T-helper 9 cell (primary cell): Measurements from ENCODE around the gene PTPRM.

Source experiments
- DNase-seq: peaks from one replicate; pipeline ENCODE4 v3.0.0-alpha.2; 2020

The PTPRM gene

GRCh38 chr18:7870266-7870665 is 303.1 kb downstream of the PTPRM start:
- no peak for DNase-seq

- no peak for DNase-seq
These were observed 303.7 kb downstream of the PTPRM start for GRCh38 chr18:7870855-7871254.

GRCh38 chr18:7871560-7872456 is 304.7 kb downstream of the PTPRM start:
- no peak for DNase-seq

- no peak for DNase-seq
These were observed 305.5 kb downstream of the PTPRM start for GRCh38 chr18:7872569-7872968.

- DNase-seq = no peak
These were observed 306.2 kb downstream of the PTPRM start for GRCh38 chr18:7873316-7873715.

DNA sequence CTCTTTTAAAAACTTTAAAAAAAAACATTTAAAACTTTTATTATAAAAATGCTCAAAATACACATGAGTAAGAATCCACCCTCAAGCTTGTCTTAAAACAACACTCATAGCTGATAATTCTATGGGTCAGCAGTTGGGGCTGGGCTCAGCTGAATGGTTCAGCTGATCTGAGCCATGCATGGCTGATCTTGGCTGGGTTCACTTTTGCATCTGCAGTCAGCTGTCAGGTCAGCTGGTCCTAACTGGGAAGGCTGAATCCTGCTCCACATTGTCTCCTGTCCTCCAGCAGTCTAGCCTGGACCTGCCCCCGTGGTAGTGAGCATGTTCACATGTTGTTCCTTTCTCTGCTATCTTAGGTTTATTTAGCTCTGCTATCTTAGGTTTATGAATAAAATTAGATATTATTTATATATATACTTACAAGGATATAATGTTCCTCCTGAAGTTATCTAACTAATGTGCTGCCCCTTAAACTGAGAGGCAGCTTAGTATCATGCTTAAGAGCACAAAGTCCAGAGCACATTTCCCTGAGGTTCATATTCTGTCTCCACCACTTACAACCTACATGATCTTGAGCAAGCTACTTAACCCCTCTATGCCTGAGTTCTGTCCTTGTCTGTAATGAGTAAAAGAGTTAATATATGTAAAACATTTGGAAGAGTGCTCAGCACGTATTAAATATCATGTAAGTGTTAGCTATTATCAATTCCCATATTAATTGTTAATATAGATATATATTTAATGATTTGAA is 309.4 kb downstream of the PTPRM start:
- no peak for DNase-seq

DNA sequence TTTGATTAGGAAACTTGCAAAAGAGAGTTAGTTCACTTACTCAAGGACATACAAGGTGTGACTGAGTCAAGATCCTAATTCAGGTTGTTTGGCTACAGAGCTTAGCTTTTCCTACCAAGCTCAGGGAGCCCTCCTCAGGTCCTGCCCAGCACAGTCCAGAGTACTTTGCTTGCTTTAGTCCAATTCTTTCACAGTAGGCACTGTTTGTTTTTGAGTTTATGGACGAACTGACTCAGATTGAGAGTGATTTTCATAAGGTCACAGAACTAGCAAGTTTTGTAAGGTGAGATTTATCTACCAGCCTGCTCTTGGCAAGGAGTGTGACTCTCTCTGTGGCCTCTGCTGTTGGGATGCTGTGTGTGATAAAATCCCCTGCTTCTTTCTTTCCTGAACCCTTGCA is 310.5 kb downstream of the PTPRM start:
- no peak for DNase-seq

DNA sequence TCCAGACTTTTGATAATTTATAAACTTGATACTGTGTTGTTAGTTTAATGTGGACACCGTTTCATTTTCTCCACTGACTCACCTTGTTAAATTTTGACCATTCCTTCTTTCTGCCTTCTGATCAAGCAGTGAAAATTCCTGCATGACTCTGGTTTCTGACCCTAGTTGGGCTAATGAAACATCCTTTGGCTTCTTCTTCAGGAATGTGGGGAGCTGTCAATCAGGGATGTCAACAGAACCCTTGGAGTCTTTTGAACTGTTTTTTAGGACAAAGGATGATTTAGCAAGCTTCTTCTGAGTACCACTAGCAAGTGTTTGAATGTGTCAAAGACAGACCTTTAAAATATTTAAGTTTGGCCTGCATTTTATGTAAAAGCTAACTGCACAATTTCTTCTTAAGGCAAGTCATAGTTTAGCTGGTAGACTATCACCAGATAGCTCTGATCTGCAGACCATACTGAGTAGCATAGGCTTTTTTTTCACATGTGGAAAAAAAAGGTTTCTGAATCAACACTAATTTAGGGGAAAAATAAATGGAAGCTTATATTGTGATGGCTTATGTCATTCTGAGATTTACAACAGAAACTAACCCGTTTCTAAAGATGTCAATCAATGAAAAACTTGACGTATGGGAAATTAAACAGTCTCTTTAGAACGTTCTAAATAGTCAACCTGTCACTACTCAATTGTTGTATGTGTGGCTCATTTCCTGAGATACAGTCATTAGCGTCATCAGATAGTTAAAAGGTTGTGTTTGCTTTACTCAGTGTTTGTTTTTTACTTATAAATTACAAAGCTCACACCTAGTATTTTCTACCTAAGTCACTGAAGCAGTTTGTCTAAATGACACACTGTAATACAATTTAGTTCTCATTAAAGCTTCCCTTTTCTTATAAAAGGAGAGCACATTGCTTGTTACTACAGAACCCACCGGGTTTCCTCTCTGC is 311.4 kb downstream of the PTPRM start:
- no peak for DNase-seq

DNA sequence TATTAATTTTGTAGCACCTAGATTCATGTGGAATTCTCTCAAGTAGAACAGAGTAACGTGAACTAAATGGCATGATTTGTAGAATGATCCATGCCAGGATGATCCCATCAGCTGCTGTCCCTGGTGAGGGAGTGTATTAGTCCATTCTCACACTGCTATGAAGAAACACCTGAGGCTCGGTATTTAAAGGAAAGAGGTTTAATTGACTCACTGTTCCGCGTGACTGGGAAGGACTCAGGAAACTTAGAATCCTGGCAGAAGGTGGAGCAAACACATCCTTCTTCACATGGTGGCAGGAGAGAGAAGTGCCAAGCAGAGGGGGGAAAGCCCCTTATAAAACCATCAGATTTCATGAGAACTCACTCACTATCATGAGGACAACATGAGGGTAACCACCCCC is 312.6 kb downstream of the PTPRM start:
- DNase-seq = no peak

GRCh38 chr18:7885865-7886264 is 318.7 kb downstream of the PTPRM start:
- DNase-seq = no peak

DNA sequence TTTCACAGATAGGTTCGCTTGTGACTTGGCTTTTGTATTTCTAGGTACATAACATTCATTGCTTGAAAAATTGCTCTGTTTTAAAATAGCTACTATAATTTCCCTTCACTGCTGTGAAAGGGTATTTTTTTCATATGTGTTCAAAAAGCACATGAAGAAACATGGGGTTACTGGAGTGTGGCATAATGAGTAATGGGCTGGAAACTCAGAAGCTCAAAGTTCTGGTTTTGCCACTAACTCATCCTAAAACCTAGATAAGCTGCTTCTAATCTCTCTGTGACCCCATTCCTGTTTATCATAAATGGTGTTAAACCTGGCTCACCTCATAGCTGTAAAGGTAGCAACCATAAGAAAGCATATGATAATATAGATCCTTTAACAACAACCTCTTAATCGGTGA is 319.3 kb downstream of the PTPRM start:
- DNase-seq = no peak

DNA sequence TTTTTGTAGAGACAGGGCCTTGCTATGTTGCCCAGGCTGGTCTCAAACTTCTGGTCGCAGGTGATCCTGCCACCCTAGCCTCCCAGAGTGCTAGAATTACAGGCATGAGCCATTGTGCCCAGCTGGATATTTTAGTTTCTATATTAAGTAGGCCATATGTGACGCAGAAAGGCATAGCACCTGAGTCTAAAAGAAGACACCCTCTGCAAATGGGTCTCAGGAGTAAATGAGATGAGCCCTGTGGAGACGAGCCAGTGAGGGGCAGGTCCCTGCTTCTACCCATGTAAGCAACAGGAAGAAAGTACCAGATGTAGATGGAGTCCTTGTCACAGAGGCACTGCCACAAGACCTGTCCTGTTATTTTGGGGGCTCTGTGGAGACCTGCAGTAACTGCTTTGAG is 322.4 kb downstream of the PTPRM start:
- no peak for DNase-seq

DNA sequence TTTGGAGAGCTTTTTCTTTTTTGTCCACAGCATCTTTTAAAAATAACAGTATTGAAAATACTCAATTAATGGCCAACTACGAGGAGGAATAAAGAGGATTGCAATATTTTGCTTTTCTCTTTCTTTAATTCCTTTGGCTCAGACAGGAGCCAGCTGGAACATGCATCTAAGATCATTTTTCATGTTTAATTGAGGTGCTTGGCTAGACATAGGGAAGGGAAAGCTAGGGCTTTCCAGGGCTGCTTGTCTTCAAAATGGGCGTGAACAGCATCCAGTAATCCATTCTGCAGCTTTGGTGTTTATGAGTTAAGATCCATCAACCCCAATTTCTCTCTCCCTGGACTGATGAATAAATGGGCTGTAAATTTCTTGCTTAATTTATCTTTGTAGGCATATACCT is 323.0 kb downstream of the PTPRM start:
- no peak for DNase-seq

DNA sequence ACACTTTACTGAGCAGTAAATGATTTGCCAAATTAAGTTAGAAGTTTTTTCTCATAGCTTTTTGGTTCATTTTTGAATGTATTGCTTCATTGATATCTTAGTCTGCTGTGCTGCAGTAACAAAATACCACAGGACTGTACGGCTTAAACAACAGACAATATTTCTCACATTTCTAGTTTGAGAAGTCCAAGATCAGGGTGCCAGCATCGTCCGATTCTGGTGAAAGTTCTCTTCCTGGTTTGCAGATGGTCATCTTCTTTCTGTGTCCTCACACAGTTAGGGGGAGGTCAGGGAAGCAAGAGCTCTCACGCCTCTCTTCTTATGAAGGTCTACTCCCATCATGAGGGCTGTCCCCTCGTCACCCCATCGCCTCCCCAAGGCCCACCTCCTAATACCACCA is 325.4 kb downstream of the PTPRM start:
- no peak for DNase-seq

- no peak for DNase-seq
These were observed 327.5 kb downstream of the PTPRM start for GRCh38 chr18:7894592-7894991.

DNA sequence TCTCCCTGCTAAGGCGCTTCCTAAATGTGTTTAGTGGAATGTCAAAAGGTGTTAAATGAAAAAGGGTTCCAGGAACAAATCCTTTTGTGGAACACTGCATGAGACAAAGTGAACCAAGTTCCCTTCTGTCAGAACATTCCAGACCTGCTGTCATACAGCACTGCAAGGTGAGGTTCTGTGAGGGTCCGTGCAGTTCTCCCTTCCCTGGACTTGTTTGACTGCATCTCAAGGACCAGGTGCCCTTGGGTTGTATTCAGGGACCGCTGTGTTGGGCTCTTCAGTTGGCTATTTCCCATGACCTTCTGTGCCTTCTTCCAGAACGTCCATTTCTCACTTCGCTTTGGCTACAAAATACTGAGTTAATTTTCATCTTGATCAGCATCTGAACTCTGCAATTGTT is 328.2 kb downstream of the PTPRM start:
- no peak for DNase-seq

- DNase-seq = no peak
These were observed 329.0 kb downstream of the PTPRM start for GRCh38 chr18:7896161-7896560.

- DNase-seq = no peak
These were observed 329.8 kb downstream of the PTPRM start for GRCh38 chr18:7896805-7897518.

DNA sequence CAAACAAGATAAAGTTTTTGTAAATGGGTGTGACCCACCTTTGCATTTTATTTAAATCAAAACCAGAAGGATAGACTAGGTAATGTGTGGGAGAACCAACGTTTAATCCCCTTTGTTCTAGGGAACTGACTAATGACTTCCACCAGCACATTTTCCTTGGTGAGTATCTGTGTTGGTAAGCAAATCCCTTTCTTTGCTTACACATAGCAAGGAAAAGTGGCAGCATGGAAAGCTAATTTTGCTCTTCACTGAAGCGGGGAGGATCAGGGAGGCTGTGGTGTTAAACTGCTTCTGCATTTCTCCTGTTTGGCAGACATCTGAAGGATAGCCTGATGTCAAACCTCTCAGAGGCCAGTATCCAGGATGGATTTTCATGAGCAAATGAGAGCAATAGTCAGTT is 331.1 kb downstream of the PTPRM start:
- no peak for DNase-seq

DNA sequence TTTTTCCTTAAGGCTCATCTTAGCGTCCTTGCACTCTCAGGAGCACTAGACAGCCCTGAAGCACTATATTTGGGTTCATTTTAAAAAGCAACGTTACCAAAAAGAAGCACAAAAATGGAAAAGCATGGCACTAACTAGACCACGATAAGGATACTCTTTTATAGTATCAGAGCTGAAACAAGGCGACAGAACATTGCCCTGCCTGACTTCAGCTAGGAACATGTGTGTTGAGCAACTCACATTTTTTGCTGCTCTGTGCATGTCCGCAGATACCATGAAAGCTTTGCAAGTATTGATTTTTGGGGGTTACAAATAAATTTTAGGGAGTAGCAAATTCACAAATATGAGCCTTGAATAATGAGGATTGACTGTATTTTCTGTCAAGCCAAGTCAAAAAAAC is 332.0 kb downstream of the PTPRM start:
- DNase-seq = no peak

DNA sequence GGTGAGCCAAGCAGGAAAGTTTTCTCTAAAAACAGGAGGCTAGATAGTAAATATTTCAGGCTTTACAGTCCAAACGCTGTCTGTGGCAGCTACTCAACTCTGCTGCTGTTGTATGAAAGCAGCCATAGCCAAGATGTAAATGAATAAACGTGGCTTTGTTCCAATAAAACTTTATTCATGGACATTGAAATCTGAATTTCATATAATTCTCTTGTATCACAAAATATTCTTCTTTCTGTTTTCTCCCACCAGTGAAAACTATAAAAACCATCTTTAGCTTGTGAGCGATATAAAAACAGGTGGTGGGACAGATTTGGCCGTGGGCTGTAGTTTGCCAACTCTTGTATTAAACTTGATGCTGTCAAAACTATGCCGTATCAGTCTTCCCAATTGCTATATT is 333.0 kb downstream of the PTPRM start:
- DNase-seq = no peak

GRCh38 chr18:7901657-7902056 is 334.5 kb downstream of the PTPRM start:
- no peak for DNase-seq
